H1 (cell line): ENCODE measurements around the gene SOWAHC. TPM values are rescaled to one million over a fixed set of nuclear protein-coding genes. Genes with fewer than 3 reads are reported as not detected.

Experiments used
- CHD2 ChIP-seq: IDR thresholded peaks from 2 replicates; pipeline ENCODE4 v1.6.1; 2012; ENCODE audit warnings: low read length, improper control_type of control experiment
- GTF2F1 ChIP-seq: IDR thresholded peaks from 2 replicates; pipeline ENCODE4 v1.6.1; 2012; ENCODE audit warnings: low read depth, low read length, improper control_type of control experiment, borderline replicate concordance
- JUN ChIP-seq: IDR thresholded peaks from 2 replicates; pipeline ENCODE4 v1.6.1; 2011; ENCODE audit warnings: low read depth, mild to moderate bottlenecking, improper control_type of control experiment, low read length
- KDM1A ChIP-seq: fragments of 200-600, 300-600 bp; sonication (generic); IDR thresholded peaks from 2 replicates; pipeline ENCODE4 v1.7.1; 2016; ENCODE audit warnings: mild to moderate bottlenecking, low read length, borderline replicate concordance
- RFX5 ChIP-seq: IDR thresholded peaks from 2 replicates; pipeline ENCODE4 v1.6.1; 2011; ENCODE audit warnings: low read depth, low read length, improper control_type of control experiment, borderline replicate concordance
- SP1 ChIP-seq: IDR thresholded peaks from 2 replicates; pipeline ENCODE4 v1.6.1; 2011; ENCODE audit warnings: low read depth, low read length
- TAF7 ChIP-seq: optimal IDR thresholded peaks from 2 replicates; pipeline ENCODE3; 2011; ENCODE audit warnings: low read depth, mild to moderate bottlenecking, inconsistent platforms, low read length, moderate library complexity, borderline replicate concordance
- ZNF274 ChIP-seq: IDR thresholded peaks from 2 replicates; pipeline ENCODE4 v1.7.0; 2012; ENCODE audit warnings: low read length, borderline replicate concordance; ENCODE audit errors: extremely low read depth
- polyA plus RNA-seq, 7 experiments: library from polyadenylated mRNA; depleted of rRNA in 3 of 7; stranded (reverse) in 5 of 7; unstranded in 2 of 7; fragments of >200 nt in 5 of 7; fragments of 200-250 nt in 2 of 7; gene quantifications; 1 replicate in 5 of 7; 2 replicates in 1 of 7; 4 replicates in 1 of 7; pipeline versions ENCODE4 v1.2.1 to v1.2.3, GENCODE V29; 2011 to 2013; ENCODE audit warnings: missing spikeins in 2 of 7, mixed read lengths in 2 of 7
- total RNA-seq: library from RNA; stranded (reverse); fragmentation: NEBNext Ultra II Directional; extraction: Animal tissue kit (Norgen Biotek cat#: 25700); gene quantifications from 2 replicates; pipeline ENCODE4 v1.2.1, GENCODE V29; 2021
- TF ChIP-seq, protein P1 (sequence below): fragments of 300-600 bp; sonication (generic); IDR thresholded peaks from 2 replicates; pipeline ENCODE4 v1.7.1; 2012; ENCODE audit warnings: low read length, moderate library complexity, mild to moderate bottlenecking, inconsistent platforms; ENCODE audit not compliant: insufficient replicate concordance

The SOWAHC gene
- total and polyA plus RNA-seq, 2 of the 8 experiments (the other 6 are each of a cell fraction or from before 2014, with no cell fraction given) = 3.1 to 17.8 TPM

DNA sequence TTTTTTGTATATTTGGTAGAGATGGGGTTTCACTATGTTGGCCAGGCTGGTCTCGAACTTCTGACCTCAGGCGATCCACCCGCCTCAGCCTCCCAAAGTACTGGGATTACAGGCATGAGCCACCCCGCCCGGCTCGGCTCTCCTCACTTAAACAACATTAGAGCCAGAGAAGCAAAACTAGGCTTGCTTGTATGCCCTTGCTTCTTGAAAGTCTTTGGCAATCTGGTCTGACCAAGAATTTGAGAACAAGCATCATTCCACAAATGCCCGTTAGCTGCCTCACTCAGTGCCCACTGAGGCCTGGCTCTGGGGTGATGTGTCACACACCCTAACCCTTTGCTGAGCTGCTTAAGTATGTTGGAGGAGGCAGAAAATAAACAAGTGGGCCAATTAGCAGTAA, 33.5 kb downstream of the SOWAHC start (continued):
- TF ChIP-seq, protein P1, sequence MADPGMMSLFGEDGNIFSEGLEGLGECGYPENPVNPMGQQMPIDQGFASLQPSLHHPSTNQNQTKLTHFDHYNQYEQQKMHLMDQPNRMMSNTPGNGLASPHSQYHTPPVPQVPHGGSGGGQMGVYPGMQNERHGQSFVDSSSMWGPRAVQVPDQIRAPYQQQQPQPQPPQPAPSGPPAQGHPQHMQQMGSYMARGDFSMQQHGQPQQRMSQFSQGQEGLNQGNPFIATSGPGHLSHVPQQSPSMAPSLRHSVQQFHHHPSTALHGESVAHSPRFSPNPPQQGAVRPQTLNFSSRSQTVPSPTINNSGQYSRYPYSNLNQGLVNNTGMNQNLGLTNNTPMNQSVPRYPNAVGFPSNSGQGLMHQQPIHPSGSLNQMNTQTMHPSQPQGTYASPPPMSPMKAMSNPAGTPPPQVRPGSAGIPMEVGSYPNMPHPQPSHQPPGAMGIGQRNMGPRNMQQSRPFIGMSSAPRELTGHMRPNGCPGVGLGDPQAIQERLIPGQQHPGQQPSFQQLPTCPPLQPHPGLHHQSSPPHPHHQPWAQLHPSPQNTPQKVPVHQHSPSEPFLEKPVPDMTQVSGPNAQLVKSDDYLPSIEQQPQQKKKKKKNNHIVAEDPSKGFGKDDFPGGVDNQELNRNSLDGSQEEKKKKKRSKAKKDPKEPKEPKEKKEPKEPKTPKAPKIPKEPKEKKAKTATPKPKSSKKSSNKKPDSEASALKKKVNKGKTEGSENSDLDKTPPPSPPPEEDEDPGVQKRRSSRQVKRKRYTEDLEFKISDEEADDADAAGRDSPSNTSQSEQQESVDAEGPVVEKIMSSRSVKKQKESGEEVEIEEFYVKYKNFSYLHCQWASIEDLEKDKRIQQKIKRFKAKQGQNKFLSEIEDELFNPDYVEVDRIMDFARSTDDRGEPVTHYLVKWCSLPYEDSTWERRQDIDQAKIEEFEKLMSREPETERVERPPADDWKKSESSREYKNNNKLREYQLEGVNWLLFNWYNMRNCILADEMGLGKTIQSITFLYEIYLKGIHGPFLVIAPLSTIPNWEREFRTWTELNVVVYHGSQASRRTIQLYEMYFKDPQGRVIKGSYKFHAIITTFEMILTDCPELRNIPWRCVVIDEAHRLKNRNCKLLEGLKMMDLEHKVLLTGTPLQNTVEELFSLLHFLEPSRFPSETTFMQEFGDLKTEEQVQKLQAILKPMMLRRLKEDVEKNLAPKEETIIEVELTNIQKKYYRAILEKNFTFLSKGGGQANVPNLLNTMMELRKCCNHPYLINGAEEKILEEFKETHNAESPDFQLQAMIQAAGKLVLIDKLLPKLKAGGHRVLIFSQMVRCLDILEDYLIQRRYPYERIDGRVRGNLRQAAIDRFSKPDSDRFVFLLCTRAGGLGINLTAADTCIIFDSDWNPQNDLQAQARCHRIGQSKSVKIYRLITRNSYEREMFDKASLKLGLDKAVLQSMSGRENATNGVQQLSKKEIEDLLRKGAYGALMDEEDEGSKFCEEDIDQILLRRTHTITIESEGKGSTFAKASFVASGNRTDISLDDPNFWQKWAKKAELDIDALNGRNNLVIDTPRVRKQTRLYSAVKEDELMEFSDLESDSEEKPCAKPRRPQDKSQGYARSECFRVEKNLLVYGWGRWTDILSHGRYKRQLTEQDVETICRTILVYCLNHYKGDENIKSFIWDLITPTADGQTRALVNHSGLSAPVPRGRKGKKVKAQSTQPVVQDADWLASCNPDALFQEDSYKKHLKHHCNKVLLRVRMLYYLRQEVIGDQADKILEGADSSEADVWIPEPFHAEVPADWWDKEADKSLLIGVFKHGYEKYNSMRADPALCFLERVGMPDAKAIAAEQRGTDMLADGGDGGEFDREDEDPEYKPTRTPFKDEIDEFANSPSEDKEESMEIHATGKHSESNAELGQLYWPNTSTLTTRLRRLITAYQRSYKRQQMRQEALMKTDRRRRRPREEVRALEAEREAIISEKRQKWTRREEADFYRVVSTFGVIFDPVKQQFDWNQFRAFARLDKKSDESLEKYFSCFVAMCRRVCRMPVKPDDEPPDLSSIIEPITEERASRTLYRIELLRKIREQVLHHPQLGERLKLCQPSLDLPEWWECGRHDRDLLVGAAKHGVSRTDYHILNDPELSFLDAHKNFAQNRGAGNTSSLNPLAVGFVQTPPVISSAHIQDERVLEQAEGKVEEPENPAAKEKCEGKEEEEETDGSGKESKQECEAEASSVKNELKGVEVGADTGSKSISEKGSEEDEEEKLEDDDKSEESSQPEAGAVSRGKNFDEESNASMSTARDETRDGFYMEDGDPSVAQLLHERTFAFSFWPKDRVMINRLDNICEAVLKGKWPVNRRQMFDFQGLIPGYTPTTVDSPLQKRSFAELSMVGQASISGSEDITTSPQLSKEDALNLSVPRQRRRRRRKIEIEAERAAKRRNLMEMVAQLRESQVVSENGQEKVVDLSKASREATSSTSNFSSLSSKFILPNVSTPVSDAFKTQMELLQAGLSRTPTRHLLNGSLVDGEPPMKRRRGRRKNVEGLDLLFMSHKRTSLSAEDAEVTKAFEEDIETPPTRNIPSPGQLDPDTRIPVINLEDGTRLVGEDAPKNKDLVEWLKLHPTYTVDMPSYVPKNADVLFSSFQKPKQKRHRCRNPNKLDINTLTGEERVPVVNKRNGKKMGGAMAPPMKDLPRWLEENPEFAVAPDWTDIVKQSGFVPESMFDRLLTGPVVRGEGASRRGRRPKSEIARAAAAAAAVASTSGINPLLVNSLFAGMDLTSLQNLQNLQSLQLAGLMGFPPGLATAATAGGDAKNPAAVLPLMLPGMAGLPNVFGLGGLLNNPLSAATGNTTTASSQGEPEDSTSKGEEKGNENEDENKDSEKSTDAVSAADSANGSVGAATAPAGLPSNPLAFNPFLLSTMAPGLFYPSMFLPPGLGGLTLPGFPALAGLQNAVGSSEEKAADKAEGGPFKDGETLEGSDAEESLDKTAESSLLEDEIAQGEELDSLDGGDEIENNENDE = no peak
- TF ChIP-seq CHD2 = no peak
- TF ChIP-seq ZNF274 = no peak
- TF ChIP-seq SP1 = no peak
- TF ChIP-seq GTF2F1 = no peak
- TF ChIP-seq RFX5 = no peak
- no peak for TF ChIP-seq TAF7
- TF ChIP-seq JUN = no peak
- no peak for TF ChIP-seq KDM1A
